Thymus (tissue), 14 donors: ENCODE measurements around the gene PSMD12. TPM values are rescaled to one million over a fixed set of nuclear protein-coding genes. Genes with fewer than 3 reads are reported as not detected.

Experiments
- DNase-seq, 9 donors: peaks; one replicate each; pipeline ENCODE4 v3.0.0-alpha.2; 2013; ENCODE audit warnings: low spot score in 9 of 9, low read depth in 6 of 9, missing footprints in 1 of 9
- H3K27ac ChIP-seq, 2 donors: one replicate each; pipeline ENCODE4 v1.5.1; 2013; ENCODE audit warnings: control low read depth in 1 of 2, low read depth in 1 of 2, low read length in 1 of 2, mild to moderate bottlenecking in 1 of 2, moderate library complexity in 1 of 2
- H3K27me3 ChIP-seq, 2 donors: one replicate each; pipeline ENCODE4 v1.5.1; 2013; ENCODE audit warnings: low read length in 1 of 2; ENCODE audit not compliant: control insufficient read depth in 2 of 2, insufficient read depth in 1 of 2
- H3K36me3 ChIP-seq, 2 donors: one replicate each; pipeline ENCODE4 v1.5.1; 2013; ENCODE audit warnings: low read length in 1 of 2, mild to moderate bottlenecking in 1 of 2, moderate library complexity in 1 of 2; ENCODE audit not compliant: control insufficient read depth in 2 of 2, insufficient read depth in 2 of 2
- H3K4me1 ChIP-seq, 2 donors: one replicate each; pipeline ENCODE4 v1.5.1; 2013; ENCODE audit warnings: low read length in 2 of 2; ENCODE audit not compliant: control insufficient read depth in 2 of 2, insufficient read depth in 2 of 2
- H3K4me3 ChIP-seq, 2 donors: one replicate each; pipeline ENCODE4 v1.5.1; 2013; ENCODE audit warnings: low read length in 2 of 2, control low read depth in 1 of 2, mild to moderate bottlenecking in 1 of 2
- H3K9me3 ChIP-seq, 2 donors: one replicate each; pipeline ENCODE4 v1.5.1; 2013; ENCODE audit warnings: low read length in 1 of 2, mild to moderate bottlenecking in 1 of 2; ENCODE audit not compliant: control insufficient read depth in 2 of 2, insufficient read depth in 1 of 2
- WGBS: extraction: QIAGEN DNeasy Blood & Tissue Kit; methylation state at CpG from one replicate; pipeline ENCODE4 v1.1.7; 2013; 5-methylcytosine and 5-hydroxymethylcytosine counted together
- long read RNA-seq, 10 donors: transcript quantifications; one replicate each; lab custom pipeline, GENCODE V29; 2026
- polyA plus RNA-seq: library from polyadenylated mRNA; stranded (reverse); fragments of 200-250 nt; gene quantifications from one replicate; pipeline ENCODE4 v1.2.3, GENCODE V29; 2013
- total RNA-seq: library from RNA; stranded (reverse); fragments of 120-200 nt; gene quantifications from one replicate; pipeline ENCODE4 v1.2.4, GENCODE V29; 2013
- donor health status: healthy.

Gene PSMD12
- total RNA-seq (14.1 TPM), polyA plus RNA-seq (33.7 TPM)
- long read RNA-seq, donor 1, full-length matches to known transcripts: 1 of 1 reads
- long read RNA-seq, donor 1, partial matches to known transcripts: 0 of 1 reads
- long read RNA-seq, donor 1, other reads (novel, unspliced or antisense): 0 of 1 reads
- long read RNA-seq, donor 2: 0 reads
- long read RNA-seq, donor 3, full-length matches to known transcripts: 23 of 39 reads
- long read RNA-seq, donor 3, partial matches to known transcripts: 16 of 39 reads
- long read RNA-seq, donor 3, other reads (novel, unspliced or antisense): 0 of 39 reads
- long read RNA-seq, donor 4, full-length matches to known transcripts: 8 of 8 reads
- long read RNA-seq, donor 4, partial matches to known transcripts: 0 of 8 reads
- long read RNA-seq, donor 4, other reads (novel, unspliced or antisense): 0 of 8 reads
- long read RNA-seq, donor 5, full-length matches to known transcripts: 25 of 38 reads
- long read RNA-seq, donor 5, partial matches to known transcripts: 13 of 38 reads
- long read RNA-seq, donor 5, other reads (novel, unspliced or antisense): 0 of 38 reads
- long read RNA-seq, donor 6, full-length matches to known transcripts: 18 of 23 reads
- long read RNA-seq, donor 6, partial matches to known transcripts: 5 of 23 reads
- long read RNA-seq, donor 6, other reads (novel, unspliced or antisense): 0 of 23 reads
- long read RNA-seq, donor 7, full-length matches to known transcripts: 19 of 48 reads
- long read RNA-seq, donor 7, partial matches to known transcripts: 12 of 48 reads
- long read RNA-seq, donor 7, other reads (novel, unspliced or antisense): 17 of 48 reads
- long read RNA-seq, donor 8, full-length matches to known transcripts: 12 of 18 reads
- long read RNA-seq, donor 8, partial matches to known transcripts: 6 of 18 reads
- long read RNA-seq, donor 8, other reads (novel, unspliced or antisense): 0 of 18 reads
- long read RNA-seq, donor 9, full-length matches to known transcripts: 7 of 7 reads
- long read RNA-seq, donor 9, partial matches to known transcripts: 0 of 7 reads
- long read RNA-seq, donor 9, other reads (novel, unspliced or antisense): 0 of 7 reads
- long read RNA-seq, donor 10, full-length matches to known transcripts: 23 of 23 reads
- long read RNA-seq, donor 10, partial matches to known transcripts: 0 of 23 reads
- long read RNA-seq, donor 10, other reads (novel, unspliced or antisense): 0 of 23 reads

GRCh38 chr17:67366193-67367157 lies at the start of gene PSMD12:
PSMD12 (minus strand) TSS chr17:67366577; CDS start chr17:67366519, 58 bp downstream.
- Histone ChIP-seq H3K36me3 (peaks cover 3 to 12% of the 10 kb centered on the region in 2 donors), H3K27me3 (no peaks in the 10 kb centered on the region), H3K27ac (peak within 1 kb of the TSS; percentile 84 to 95), H3K4me1 (peaks cover 6 to 11% of the 10 kb centered on the region in 2 donors), H3K9me3 (peaks cover 0 to 2% of the 10 kb centered on the region in 2 donors), H3K4me3 (peak within 1 kb of the TSS; percentile 99 to 100)
- WGBS: 2% methylated on average over 55 of the region's 55 CpGs
- peak in 7 of 9 donors; percentile 84 to 95 (median 90) for DNase-seq

DNA sequence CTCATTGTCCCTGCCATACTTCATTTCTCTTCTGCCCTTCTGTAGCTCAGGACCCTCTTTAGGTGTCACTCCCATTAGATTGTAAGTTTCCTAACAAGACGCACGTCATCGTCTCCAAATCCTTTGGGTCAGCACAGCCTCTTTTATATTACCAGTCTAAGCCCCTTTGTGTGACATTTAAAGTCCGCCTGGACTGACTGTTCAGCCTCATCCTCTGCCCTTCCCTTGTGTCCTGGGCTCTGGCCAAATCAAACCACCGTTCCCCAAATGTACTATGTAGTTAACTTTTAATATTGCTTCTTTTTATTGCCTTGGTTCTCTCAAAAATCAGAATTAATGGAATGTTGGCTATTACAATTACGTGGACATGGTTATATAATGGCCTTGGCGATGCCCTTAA lies 48.9 kb upstream of the PSMD12 start:
- H3K9me3 ChIP-seq: no peaks in the 10 kb centered on the region
- no peak for DNase-seq
- no peaks in the 10 kb centered on the region for H3K4me1 ChIP-seq
- H3K36me3 ChIP-seq: no peaks in the 10 kb centered on the region
- WGBS: 97% methylated on average over 7 of the region's 7 CpGs
- no peak overlapping the region for H3K27ac ChIP-seq
- H3K27me3 ChIP-seq: no peaks in the 10 kb centered on the region
- no peak overlapping the region for H3K4me3 ChIP-seq

DNA sequence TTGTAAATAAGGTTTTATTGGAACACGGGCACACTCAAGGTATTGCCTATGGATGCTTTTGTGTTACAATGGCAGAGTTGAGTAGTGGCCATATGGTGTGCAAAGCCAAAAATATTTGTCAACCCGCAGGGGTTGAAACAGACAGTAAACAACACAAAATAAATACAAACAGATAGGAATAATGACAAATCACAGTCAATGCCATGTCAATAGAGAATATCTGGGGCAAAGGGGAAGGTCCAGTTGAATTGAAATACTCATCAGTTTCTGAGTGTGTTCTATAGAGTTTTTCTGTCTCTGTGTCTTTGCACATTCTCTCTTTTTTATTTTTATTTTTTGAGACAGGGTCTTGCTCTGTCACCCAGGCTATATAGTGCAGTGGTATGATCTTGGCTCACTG lies 48.2 kb upstream of the PSMD12 start:
- 96% methylated on average over 2 of the region's 2 CpGs for WGBS

DNA sequence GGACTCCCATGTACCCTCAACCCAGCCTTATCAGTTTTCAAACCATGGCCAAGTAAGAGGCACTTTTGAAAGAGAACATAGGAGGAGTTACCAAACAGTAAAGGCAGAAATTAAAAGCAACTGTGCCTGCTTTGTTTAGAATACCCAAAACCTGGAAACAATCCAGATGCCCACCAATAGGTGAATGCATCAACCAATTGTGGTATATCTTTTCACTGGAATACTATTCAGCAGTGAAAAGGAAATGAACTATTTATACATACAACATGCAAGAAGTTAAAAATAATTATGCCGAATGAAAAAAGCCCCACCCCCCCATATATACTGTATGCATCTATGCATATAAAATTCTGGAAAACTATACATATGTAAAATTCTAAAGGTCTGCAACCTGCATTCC lies 47.8 kb upstream of the PSMD12 start:
- Histone ChIP-seq H3K27ac (no peak overlapping the region), H3K36me3 (no peaks in the 10 kb centered on the region), H3K27me3 (no peaks in the 10 kb centered on the region), H3K4me3 (no peak overlapping the region), H3K9me3 (no peaks in the 10 kb centered on the region), H3K4me1 (no peaks in the 10 kb centered on the region)
- no peak for DNase-seq
- 100% methylated on average over 1 of the region's 1 CpG for WGBS

More for the DNA sequence above, 48.2 kb upstream of the PSMD12 start:
- no peaks in the 10 kb centered on the region for H3K27me3 ChIP-seq
- H3K4me1 ChIP-seq: no peaks in the 10 kb centered on the region
- H3K4me3 ChIP-seq: no peak overlapping the region
- no peak overlapping the region for H3K27ac ChIP-seq
- no peaks in the 10 kb centered on the region for H3K9me3 ChIP-seq
- no peak for DNase-seq
- no peaks in the 10 kb centered on the region for H3K36me3 ChIP-seq

DNA sequence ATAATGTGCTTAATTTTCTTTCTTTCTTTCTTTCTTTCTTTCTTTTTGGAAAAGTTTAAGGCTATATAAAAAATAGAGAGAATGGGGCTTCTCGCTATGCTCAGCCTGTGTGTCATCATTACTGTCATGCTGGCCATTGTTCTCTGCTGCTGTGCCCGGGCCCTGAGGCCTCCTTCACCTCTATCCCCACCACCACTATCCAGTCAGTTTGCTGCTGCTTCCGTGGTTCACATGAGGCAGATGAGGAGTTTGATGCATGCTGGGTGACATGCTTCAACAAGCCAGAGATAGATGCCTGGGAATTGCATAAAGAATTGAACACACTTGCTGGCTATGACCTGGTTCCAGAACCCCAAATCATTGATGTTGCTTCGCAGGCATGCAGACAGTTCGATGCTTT lies 47.0 kb upstream of the PSMD12 start:
- H3K27me3 ChIP-seq: no peaks in the 10 kb centered on the region
- no peaks in the 10 kb centered on the region for H3K36me3 ChIP-seq
- WGBS: 97% methylated on average over 5 of the region's 5 CpGs
- H3K4me1 ChIP-seq: no peaks in the 10 kb centered on the region
- no peaks in the 10 kb centered on the region for H3K9me3 ChIP-seq
- DNase-seq: no peak
- H3K4me3 ChIP-seq: no peak overlapping the region
- no peak overlapping the region for H3K27ac ChIP-seq

- H3K4me3 ChIP-seq: no peak overlapping the region
- no peaks in the 10 kb centered on the region for H3K36me3 ChIP-seq
- H3K4me1 ChIP-seq: no peaks in the 10 kb centered on the region
- H3K9me3 ChIP-seq: no peaks in the 10 kb centered on the region
- no peaks in the 10 kb centered on the region for H3K27me3 ChIP-seq
- no peak overlapping the region for H3K27ac ChIP-seq
- 90% methylated on average over 2 of the region's 2 CpGs for WGBS
- DNase-seq: no peak
These were observed 46.6 kb upstream of the PSMD12 start for GRCh38 chr17:67412941-67413340.

GRCh38 chr17:67412032-67412431 lies 45.7 kb upstream of the PSMD12 start:
- Histone ChIP-seq H3K9me3 (no peaks in the 10 kb centered on the region), H3K4me1 (no peaks in the 10 kb centered on the region), H3K27me3 (no peaks in the 10 kb centered on the region), H3K27ac (no peak overlapping the region), H3K4me3 (no peak overlapping the region), H3K36me3 (no peaks in the 10 kb centered on the region)
- 93% methylated on average over 4 of the region's 4 CpGs for WGBS
- DNase-seq: no peak

- no peak for DNase-seq
- Histone ChIP-seq H3K27me3 (no peaks in the 10 kb centered on the region), H3K4me1 (no peaks in the 10 kb centered on the region), H3K36me3 (no peaks in the 10 kb centered on the region), H3K27ac (no peak overlapping the region), H3K4me3 (no peak overlapping the region), H3K9me3 (no peaks in the 10 kb centered on the region)
- WGBS: 95% methylated on average over 4 of the region's 4 CpGs
These were observed 45.0 kb upstream of the PSMD12 start for GRCh38 chr17:67411397-67411796.
